HepG2 (cell line): ENCODE data around the gene LRIG1. TPM values are rescaled to one million over a fixed set of nuclear protein-coding genes. Genes with fewer than 3 reads are reported as not detected.

Experiments
- ATAC-seq: fragments of 200-7000 bp; cut with Tn5 transposase; 3 replicates; pipeline ENCODE4 v1.9.1; 2020; ENCODE audit warnings: mild to moderate bottlenecking, moderate library complexity
- BruUV-seq: library from RNA; stranded (reverse); fragments of 400-500 nt; replicated peaks from 2 replicates; lab custom pipeline; 2021; lab: Mats Ljungman, UMichigan
- CTCF ChIA-PET: fragments of 300-600 bp; formaldehyde crosslinking; extraction: SDS; loops from one replicate; lab custom pipeline; 2021; ENCODE audit warnings: low total read pairs, inconsistent platforms, low intra/inter-chr PET ratio; lab: Yijun Ruan, JAX
- POLR2A ChIA-PET: fragments of 350-600 bp; sonication (Branson Sonifier 250); formaldehyde crosslinking; loops from one replicate; lab custom pipeline; 2020; ENCODE audit warnings: antibody characterized with exemption, inconsistent platforms; lab: Yijun Ruan, JAX
- DNase-seq: peaks from one replicate; pipeline ENCODE4 v3.0.0-alpha.2; 2015; ENCODE audit warnings: low spot score
- FAIRE-seq: peaks from 3 replicates; lab custom pipeline; 2011; peaks lifted over from hg19 to GRCh38; lab: Jason Lieb, UNC
- H2AFZ ChIP-seq: one replicate; pipeline ENCODE4 v1.6.1; 2011; ENCODE audit warnings: low read length, inconsistent platforms
- H3K27ac ChIP-seq: fragments of 300-600 bp; 3 replicates; pipeline ENCODE4 v1.8.0; 2011; ENCODE audit warnings: mixed run types, mild to moderate bottlenecking, mixed read lengths, low read length, inconsistent platforms; ENCODE audit not compliant: insufficient read depth; ENCODE audit errors: extremely low read length
- H3K27me3 ChIP-seq, 2 experiments: fragments of 200-600 bp in 1 of 2; 2 replicates in 1 of 2; 3 replicates in 1 of 2; pipeline versions ENCODE4 v1.6.0 to v1.8.0; 2011; ENCODE audit warnings: low read length in 2 of 2, mild to moderate bottlenecking in 2 of 2, moderate library complexity in 2 of 2, inconsistent platforms in 1 of 2; ENCODE audit not compliant: insufficient read depth in 2 of 2, control insufficient read depth in 1 of 2
- H3K36me3 ChIP-seq, 2 experiments: fragments of 200-600 bp in 1 of 2; replicated peaks in 1 of 2; 2 replicates in 1 of 2; 3 replicates in 1 of 2; pipeline versions ENCODE4 v1.5.1 to v1.8.0; 2011; ENCODE audit warnings: low read length in 2 of 2, inconsistent platforms in 1 of 2; ENCODE audit not compliant: insufficient read depth in 2 of 2, control insufficient read depth in 1 of 2
- H3K4me1 ChIP-seq: 2 replicates; pipeline ENCODE4 v1.5.1; 2012; ENCODE audit warnings: low read length, inconsistent platforms; ENCODE audit not compliant: insufficient read depth
- H3K4me2 ChIP-seq: 2 replicates; pipeline ENCODE4 v1.6.0; 2011; ENCODE audit warnings: low read depth, low read length, inconsistent platforms
- H3K4me3 ChIP-seq, 3 experiments: fragments of 200-600 bp in 1 of 3; sonication (generic), shearing (Covaris generic) in 1 of 3; replicated peaks in 1 of 3; 2 replicates each; pipeline ENCODE4 v1.5.1; 2011 to 2016; ENCODE audit warnings: low read length in 3 of 3, inconsistent platforms in 2 of 3, low read depth in 2 of 3, mild to moderate bottlenecking in 2 of 3, control low read depth in 1 of 3, mixed read lengths in 1 of 3; ENCODE audit not compliant: insufficient read depth in 1 of 3
- H3K79me2 ChIP-seq: one replicate; pipeline ENCODE4 v1.6.1; 2011; ENCODE audit warnings: low read length, inconsistent platforms; ENCODE audit not compliant: insufficient read depth
- H3K9ac ChIP-seq: 2 replicates; pipeline ENCODE4 v1.6.0; 2011; ENCODE audit warnings: mild to moderate bottlenecking, low read depth, low read length, inconsistent platforms; ENCODE audit not compliant: insufficient read depth
- H3K9me3 ChIP-seq: 2 replicates; pipeline ENCODE4 v1.5.1; 2012; ENCODE audit warnings: mild to moderate bottlenecking, low read length
- H4K20me1 ChIP-seq: 2 replicates; pipeline ENCODE4 v1.6.0; 2011; ENCODE audit warnings: inconsistent platforms, mild to moderate bottlenecking, low read length, moderate library complexity; ENCODE audit not compliant: insufficient read depth
- ARNT ChIP-seq: fragments of 450-650 bp; IDR thresholded peaks from 2 replicates; pipeline ENCODE4 v1.6.1; 2017
- ETV5 ChIP-seq: IDR thresholded peaks from 2 replicates; pipeline ENCODE4 v1.6.1; 2018; ENCODE audit warnings: missing biosample characterization, missing genetic modification reagents, inconsistent platforms, borderline replicate concordance
- FOSL2 ChIP-seq: sonication (generic); formaldehyde crosslinking; IDR thresholded peaks from 2 replicates; pipeline ENCODE4 v1.4.0; 2020; ENCODE audit warnings: missing genetic modification reagents
- GFI1 ChIP-seq: sonication (generic); formaldehyde crosslinking; IDR thresholded peaks from 2 replicates; pipeline ENCODE4 v1.5.0; 2020; ENCODE audit warnings: missing genetic modification reagents, mild to moderate bottlenecking, borderline replicate concordance
- KLF9 ChIP-seq: IDR thresholded peaks from 2 replicates; pipeline ENCODE4 v1.6.1; 2016; ENCODE audit warnings: low read depth
- MEIS2 ChIP-seq: sonication (generic); formaldehyde crosslinking; IDR thresholded peaks from 2 replicates; pipeline ENCODE4 v1.9.0; 2021; ENCODE audit warnings: mild to moderate bottlenecking, missing genetic modification reagents
- MTA1 ChIP-seq: sonication (generic); formaldehyde crosslinking; IDR thresholded peaks from 2 replicates; pipeline ENCODE4 v1.4.0; 2020; ENCODE audit warnings: missing genetic modification reagents, mild to moderate bottlenecking, borderline replicate concordance
- NFYB ChIP-seq: sonication (generic); formaldehyde crosslinking; IDR thresholded peaks from 2 replicates; pipeline ENCODE4 v1.4.0; 2020; ENCODE audit warnings: missing genetic modification reagents
- ZBTB20 ChIP-seq: sonication (generic); formaldehyde crosslinking; IDR thresholded peaks from 2 replicates; pipeline ENCODE4 v1.8.1; 2023; ENCODE audit warnings: missing genetic modification reagents, low read depth, mild to moderate bottlenecking, borderline replicate concordance
- ZFY ChIP-seq: sonication (generic); formaldehyde crosslinking; IDR thresholded peaks from 2 replicates; pipeline ENCODE4 v1.4.0; 2020; ENCODE audit warnings: missing genetic modification reagents
- ZNF326 ChIP-seq: sonication (generic); formaldehyde crosslinking; IDR thresholded peaks from 2 replicates; pipeline ENCODE4 v1.4.0; 2020; ENCODE audit warnings: missing genetic modification reagents, borderline replicate concordance
- ZNF546 ChIP-seq: sonication (generic); formaldehyde crosslinking; conservative IDR thresholded peaks from 2 replicates; pipeline ENCODE4 v1.8.1; 2023; ENCODE audit warnings: mild to moderate bottlenecking, missing genetic modification reagents
- ZNF576 ChIP-seq: sonication (generic); formaldehyde crosslinking; IDR thresholded peaks from 2 replicates; pipeline ENCODE4 v1.4.0; 2020; ENCODE audit warnings: mild to moderate bottlenecking, missing genetic modification reagents
- ZNF615 ChIP-seq: sonication (generic); formaldehyde crosslinking; IDR thresholded peaks from 2 replicates; pipeline ENCODE4 v1.5.0; 2020; ENCODE audit warnings: mild to moderate bottlenecking, missing genetic modification reagents, borderline replicate concordance
- ZNF616 ChIP-seq: sonication (generic); formaldehyde crosslinking; IDR thresholded peaks from 2 replicates; pipeline ENCODE4 v1.5.0; 2020; ENCODE audit warnings: low read depth, mild to moderate bottlenecking, missing genetic modification reagents
- WGBS: methylation state at CpG from one replicate; pipeline ENCODE4 v1.1.6; 2017; ENCODE audit warnings: low lambda C conversion rate; 5-methylcytosine and 5-hydroxymethylcytosine counted together
- in situ Hi-C: cut with HindIII; loops from 2 replicates; pipeline ENCODE4 v1.10.0; 2017; ENCODE audit warnings: low pct_unique_long_range_greater_than_20kb; ENCODE audit not compliant: extremely low pct_ligation_motif_present
- intact Hi-C: fragments of 100-400 bp; cut with micrococcal nuclease; formaldehyde crosslinking; loops from one replicate; pipeline ENCODE4 v1.10.0; 2022; ENCODE audit not compliant: unreplicated experiment
- polyA plus RNA-seq, 8 experiments: library from polyadenylated mRNA; depleted of rRNA in 3 of 8; stranded (reverse) in 7 of 8; unstranded in 1 of 8; fragments of >200 nt; fragmentation: Illumina TruSeq in 4 of 8; extraction: Trizol in 4 of 8; gene quantifications; 2 replicates each; pipeline versions ENCODE4 v1.2.1 to v1.2.3, GENCODE V29; 2011 to 2016; ENCODE audit warnings: low read depth in 4 of 8, missing spikeins in 1 of 8, mixed read lengths in 1 of 8; ENCODE audit not compliant: insufficient read depth in 1 of 8
- total RNA-seq, 5 experiments: library from RNA; depleted of rRNA; stranded (reverse); fragments of >200 nt; fragmentation: Illumina TruSeq; extraction: Trizol; gene quantifications; 2 replicates each; pipeline ENCODE4 v1.2.3, GENCODE V29; 2016; ENCODE audit warnings: low read depth in 1 of 5

LRIG1 gene
- total and polyA plus RNA-seq, 2 of the 13 experiments (the other 11 are each of a cell fraction or from before 2014, with no cell fraction given) = 17.8 to 24.8 TPM

GRCh38 chr3:66488492-66488891 is 12.3 kb downstream of the LRIG1 start (continued):
- TF ChIP-seq ZNF546 (no peak), ETV5 (CRISPR knock-in tag) (no peak), ZFY (CRISPR knock-in tag) (no peak), FOSL2 (no peak), ZNF615 (CRISPR knock-in tag) (no peak)
- TF ChIP-seq, all 625 proteins: peak for 0

DNA sequence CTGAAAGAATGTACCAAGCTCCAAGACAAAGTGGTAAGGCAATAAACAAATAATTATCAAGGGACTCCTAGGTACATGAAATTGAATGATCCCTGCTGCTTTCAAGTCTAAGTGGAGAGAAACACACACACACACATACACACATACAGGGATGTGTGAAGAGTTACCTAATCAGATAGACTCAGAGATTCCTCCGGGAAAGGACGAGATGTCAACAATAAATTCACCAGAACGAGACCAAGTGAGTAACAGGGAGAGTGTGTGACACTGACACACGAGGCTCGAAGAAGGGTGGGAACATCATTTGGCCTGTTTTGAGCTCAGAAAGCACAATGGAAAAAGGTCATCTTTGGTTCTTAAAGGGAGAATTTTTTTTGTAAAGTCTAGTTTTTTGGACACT is 13.4 kb downstream of the LRIG1 start:
- Histone ChIP-seq H3K27me3 (no peaks in the 10 kb centered on the region), H3K4me2 (no peak overlapping the region), H3K79me2 (peaks cover 98% of the 10 kb centered on the region), H3K9me3 (no peaks in the 10 kb centered on the region), H3K9ac (no peak overlapping the region), H3K4me3 (no peak overlapping the region), H2AFZ (no peak overlapping the region), H3K4me1 (peaks cover 91% of the 10 kb centered on the region), H3K36me3 (no peaks in the 10 kb centered on the region), H3K27ac (peak overlapping the region; percentile 11), H4K20me1 (no peaks in the 10 kb centered on the region)
- CTCF ChIA-PET = no interaction called here
- WGBS = 84% methylated on average over 5 of the region's 5 CpGs
- POLR2A ChIA-PET = interaction anchor here (1.4 kb wide), 1 partner anchor 24 kb away, joined by 3 read pairs; no protein-coding TSS in a partner anchor
- FAIRE-seq = no peak
- ATAC-seq = no peak
- DNase-seq = no peak
- no peak for TF ChIP-seq ZNF326
- no peak for TF ChIP-seq ZNF616 (CRISPR knock-in tag)
- TF ChIP-seq MEIS2 (CRISPR knock-in tag) = no peak
- intact Hi-C loops (no loop called here), in situ Hi-C loops (no loop called here)
- BruUV-seq = no TSS peak

DNA sequence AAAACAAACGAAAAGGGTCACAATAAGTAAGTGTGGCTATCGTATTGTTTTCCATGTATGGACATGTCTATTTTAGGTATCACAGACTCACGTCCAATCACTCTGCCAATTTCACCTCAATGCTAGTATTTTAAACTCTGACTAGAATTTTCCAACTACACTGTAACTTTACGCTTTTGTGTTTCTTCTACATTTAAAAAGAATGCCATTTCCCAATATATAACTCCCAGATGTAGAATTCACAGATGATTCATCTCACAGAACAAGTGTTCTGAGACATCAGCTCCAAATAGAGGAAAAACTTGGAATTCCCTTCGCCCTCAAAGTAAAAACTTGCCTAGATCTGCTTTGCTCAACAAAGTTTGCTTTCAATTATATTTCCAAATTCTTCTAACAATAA is 14.2 kb downstream of the LRIG1 start:
- in situ Hi-C loops (no loop called here), intact Hi-C loops (no loop called here)
- H3K4me1 ChIP-seq = peaks cover 91% of the 10 kb centered on the region
- DNase-seq (no peak), FAIRE-seq (peak; percentile 15)
- POLR2A ChIA-PET = interaction anchor here (0.8 to 1.4 kb wide), 2 partner anchors 9 to 24 kb away, joined by 3 read pairs; no protein-coding TSS in a partner anchor
- no peaks in the 10 kb centered on the region for H3K36me3 ChIP-seq
- BruUV-seq = no TSS peak
- 97% methylated on average over 5 of the region's 5 CpGs for WGBS
- peaks cover 94% of the 10 kb centered on the region for H3K79me2 ChIP-seq
- H3K4me2 ChIP-seq = no peak overlapping the region
- H3K4me3 ChIP-seq = no peak overlapping the region
- H3K27ac ChIP-seq = no peak overlapping the region
- H3K27me3 ChIP-seq = no peaks in the 10 kb centered on the region
- no peaks in the 10 kb centered on the region for H3K9me3 ChIP-seq
- no peak overlapping the region for H2AFZ ChIP-seq
- TF ChIP-seq MTA1 (CRISPR knock-in tag) = no peak
- TF ChIP-seq KLF9 (CRISPR knock-in tag) = no peak
- TF ChIP-seq NFYB (CRISPR knock-in tag) = no peak
- TF ChIP-seq ARNT = no peak
- no peak for TF ChIP-seq ZBTB20
- no peak for TF ChIP-seq ZNF576 (CRISPR knock-in tag)
- no peak for TF ChIP-seq GFI1 (CRISPR knock-in tag)
- TF ChIP-seq, all 625 proteins: peak for 0
- CTCF ChIA-PET = no interaction called here
- no peak for ATAC-seq
- Histone ChIP-seq H3K9ac (no peak overlapping the region), H4K20me1 (no peaks in the 10 kb centered on the region)
